ENCODE data around the gene VEGFD.

Gene VEGFD, protein sequence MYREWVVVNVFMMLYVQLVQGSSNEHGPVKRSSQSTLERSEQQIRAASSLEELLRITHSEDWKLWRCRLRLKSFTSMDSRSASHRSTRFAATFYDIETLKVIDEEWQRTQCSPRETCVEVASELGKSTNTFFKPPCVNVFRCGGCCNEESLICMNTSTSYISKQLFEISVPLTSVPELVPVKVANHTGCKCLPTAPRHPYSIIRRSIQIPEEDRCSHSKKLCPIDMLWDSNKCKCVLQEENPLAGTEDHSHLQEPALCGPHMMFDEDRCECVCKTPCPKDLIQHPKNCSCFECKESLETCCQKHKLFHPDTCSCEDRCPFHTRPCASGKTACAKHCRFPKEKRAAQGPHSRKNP

DNA sequence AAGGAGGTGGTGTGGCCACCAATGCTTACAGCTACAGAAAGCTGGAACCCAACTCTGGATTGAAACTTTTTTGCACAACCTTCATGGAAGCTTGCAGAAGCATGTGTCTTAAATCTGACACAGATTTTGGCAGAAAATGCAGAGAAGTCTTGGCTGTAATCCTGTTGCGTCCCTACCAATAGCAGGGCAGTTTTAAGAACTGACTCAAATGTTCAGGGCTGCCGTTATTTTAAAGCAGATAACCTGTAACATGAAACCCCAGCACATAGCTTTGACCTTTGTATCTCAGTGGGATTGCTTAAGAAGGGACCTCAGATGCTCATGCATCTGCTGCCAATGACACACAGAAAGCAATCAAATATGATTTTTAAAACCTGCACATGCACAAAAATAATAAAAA, at the start of gene VEGFD:
TSS of gene VEGFD (minus strand) at position 110 of the 400 bp plus-strand sequence. CDS start 467 bp downstream, outside the sequence.
- DNase-seq (ENCODE audit: low read depth in 2 of 2) = no peak

DNA sequence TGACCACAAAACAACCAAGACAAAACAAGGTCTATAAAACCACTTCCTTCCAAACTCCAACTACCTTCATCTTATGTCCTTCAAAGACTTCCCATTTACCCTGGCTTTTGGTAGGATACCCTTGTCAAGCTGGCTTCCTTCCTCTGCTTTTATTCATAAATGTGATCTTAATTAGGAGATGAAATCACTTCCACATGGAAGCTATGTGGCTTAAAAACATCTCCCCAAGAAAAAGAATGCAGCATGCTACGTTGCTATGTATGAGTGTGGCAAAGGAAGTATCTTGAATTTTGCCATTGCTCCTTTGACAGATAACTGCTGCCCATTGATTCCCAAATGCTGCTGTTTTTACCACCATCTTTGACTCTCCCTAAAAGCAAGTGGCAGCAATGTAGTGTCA, 46.4 kb upstream of the VEGFD start:
- DNase-seq (ENCODE audit: low read depth in 2 of 2) = no peak

DNA sequence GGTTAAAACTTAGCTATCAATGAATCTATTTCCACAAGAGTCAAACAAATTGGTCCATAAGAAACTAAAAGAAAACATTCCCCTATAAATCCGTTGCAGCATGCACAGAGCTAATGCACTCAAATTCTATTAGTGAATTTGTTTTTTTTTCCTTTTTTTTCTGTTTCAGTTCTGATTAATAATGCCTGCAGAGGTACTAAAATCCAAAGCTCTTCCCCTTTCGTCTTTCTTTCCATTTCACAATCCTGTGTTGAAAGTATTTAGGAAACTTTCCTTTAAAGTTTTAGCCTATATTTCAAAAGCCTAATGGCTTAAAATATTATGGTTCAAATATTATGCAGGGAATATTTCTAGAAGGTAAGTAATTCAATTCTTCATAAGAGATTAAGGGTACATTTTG, 45.9 kb upstream of the VEGFD start:
- DNase-seq (ENCODE audit: low read depth in 2 of 2) = no peak

DNA sequence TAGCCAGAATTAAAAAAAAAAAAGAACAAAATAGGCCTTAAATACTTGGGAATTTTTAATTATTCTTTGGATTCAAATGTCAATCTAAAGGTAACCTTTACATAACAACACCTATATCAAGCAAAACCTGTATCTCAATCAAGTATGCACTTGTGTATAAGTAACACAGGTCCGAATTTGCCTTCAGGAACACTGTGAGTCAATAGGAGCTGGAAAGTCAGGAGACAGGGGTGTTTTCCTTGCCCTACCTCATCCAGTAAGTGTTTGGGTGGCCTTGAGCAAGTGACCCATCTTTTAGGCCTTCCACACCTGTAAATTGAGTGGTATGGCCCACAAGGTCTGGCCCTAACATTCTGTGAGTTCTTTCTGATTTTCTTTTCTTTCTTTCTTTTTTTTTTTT, 40.8 kb upstream of the VEGFD start:
- DNase-seq (ENCODE audit: low read depth in 2 of 2) = no peak

DNA sequence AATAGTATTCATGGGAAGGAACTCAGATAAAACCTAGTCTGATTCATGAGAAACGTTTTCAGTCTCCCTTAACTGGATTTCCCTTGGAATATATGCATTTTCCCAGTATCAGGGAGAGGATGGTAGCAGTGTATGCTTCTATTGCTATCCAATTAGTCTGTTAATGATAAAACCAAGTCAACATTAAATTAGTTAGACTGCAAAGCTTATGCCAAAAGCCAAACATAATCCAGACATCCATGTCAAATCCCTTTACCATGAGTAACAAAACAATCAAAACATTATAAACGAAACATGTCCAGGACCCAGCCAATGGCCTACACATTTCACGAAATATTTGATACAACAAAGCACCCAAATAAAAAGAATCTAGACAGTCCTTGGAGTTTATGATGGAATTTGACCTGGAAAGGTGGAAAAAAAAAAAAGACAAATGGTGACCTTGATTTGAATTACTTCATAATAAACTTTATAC, 34.5 kb upstream of the VEGFD start:
- no peak for DNase-seq (ENCODE audit: low read depth in 2 of 2)

DNA sequence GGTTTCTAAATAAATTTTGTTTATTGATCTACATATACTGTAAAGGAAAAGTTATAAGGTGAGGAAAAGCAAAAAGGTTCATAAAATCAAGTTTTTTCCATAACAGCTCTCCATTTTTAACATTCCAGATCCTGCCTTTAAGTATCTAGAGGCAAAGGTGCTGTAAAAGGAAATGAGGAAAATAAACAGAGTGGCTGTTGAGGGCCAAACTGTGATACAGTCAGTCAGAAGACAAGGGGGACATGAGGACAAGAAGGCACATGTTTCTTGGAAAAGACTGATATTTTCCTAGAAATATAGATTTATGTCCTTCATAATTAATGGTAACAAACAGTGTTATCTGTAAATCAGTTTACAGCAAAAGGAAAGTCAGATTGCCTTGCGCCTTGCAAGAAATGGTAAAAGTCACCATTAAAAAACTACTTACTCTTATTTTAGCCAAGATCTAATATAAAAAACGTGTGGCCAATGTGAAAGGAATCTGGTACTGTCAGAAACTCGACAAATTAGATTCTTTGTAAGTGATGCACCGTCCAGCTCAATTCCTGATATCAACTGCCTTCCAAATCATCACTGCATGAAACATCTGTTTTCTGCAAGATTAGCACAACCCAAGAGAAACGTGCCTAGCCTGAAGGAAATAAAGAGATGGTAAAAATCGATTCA, 34.0 kb upstream of the VEGFD start:
- DNase-seq (ENCODE audit: low read depth in 2 of 2) = no peak

DNA sequence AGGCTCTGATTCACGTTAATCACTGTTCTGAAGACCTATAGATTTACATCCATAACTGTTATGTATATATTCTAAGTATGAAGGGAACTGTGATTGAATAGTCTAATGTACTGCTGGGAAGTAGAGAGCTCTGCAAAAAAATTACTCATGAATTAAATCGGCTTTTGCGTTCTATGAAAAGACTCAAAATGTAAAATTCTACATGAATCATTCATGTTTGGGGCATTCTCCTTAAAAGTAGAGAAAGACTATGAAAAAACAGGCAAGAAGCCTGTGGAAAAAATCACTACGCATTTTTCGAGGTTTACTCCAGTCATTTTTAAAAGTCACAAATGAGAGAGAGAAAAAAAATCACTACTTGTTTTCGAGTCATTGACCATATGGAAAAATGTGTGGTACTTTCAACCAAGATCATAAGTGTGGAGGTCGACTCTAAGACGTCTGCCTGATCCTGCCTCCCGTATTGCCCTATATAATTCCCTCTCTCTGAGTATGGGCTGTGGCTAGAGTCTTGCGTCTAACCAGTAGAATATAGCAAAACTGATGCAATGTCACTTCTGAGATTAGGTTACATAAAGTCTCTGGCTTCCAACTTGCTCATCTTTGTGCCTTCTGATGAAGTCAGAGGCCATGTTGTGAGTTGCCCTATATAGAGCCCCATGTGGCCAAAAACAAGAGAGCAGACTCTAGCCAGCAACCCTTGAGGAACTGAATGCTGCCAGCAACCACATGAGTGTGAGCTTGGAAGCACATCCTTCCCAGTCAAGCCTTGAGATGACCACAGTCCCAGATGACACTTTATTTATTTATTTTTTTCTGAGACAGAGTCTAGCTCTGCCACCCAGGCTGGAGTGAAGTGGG, 32.1 kb upstream of the VEGFD start:
- no peak for DNase-seq (ENCODE audit: low read depth in 2 of 2)

DNA sequence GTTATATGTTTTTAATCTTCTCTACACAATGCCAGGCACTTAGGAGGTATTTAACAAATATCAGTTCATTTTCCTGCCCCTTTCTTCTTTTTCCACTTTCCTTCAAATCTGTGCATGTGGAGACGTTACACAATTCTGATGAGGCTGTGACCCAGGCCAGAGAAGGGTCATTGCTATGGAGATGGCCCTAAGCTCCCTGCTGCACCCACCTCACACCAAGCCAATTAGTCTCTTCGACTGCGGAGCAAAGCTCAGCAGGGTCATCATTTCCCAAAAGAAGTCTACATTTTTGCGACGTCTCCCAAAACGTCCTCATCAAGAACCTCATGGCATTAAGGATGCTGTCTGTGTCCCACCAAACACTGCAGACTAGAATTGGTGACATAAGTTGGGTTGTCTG, 28.9 kb upstream of the VEGFD start:
- no peak for DNase-seq (ENCODE audit: low read depth in 2 of 2)

DNA sequence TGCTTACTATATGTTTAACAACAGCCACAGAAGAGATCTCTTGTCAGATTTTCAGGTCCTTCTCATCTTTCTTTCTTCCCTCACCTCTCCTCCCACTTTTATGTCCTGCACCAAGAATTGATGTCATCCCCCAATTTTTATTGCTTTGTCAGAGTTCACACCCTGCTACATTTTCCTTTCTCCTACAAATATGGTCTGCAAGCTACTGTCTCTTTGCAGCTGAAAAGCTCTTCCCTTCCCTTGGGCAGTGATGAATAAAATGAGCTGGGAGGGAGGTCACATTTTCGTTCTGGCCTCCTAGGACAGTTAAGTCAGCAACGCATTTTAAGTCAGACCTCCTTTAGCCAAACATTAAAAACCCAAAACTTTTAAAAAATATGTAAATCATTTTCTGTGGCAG, 26.7 kb upstream of the VEGFD start:
- no peak for DNase-seq (ENCODE audit: low read depth in 2 of 2)

DNA sequence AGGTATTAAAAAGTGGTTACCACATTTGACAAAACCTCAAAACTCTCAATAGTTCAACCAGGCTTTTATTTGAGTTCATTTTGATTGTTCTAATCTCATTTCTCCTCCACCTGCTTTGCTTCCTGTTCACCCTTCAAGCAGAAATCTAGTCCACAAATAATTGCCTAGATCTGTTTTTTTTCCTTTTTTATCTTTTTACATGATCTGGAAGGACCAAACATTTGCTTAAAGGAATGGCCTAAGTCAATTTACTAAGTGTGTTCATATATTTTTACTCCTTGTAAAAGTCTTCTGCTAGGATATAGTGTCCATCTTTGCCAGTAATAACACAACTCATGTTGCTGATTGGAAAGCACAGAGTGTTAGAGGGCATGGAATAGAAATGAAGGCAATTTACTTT, 26.2 kb upstream of the VEGFD start:
- DNase-seq (ENCODE audit: low read depth in 2 of 2) = no peak

DNA sequence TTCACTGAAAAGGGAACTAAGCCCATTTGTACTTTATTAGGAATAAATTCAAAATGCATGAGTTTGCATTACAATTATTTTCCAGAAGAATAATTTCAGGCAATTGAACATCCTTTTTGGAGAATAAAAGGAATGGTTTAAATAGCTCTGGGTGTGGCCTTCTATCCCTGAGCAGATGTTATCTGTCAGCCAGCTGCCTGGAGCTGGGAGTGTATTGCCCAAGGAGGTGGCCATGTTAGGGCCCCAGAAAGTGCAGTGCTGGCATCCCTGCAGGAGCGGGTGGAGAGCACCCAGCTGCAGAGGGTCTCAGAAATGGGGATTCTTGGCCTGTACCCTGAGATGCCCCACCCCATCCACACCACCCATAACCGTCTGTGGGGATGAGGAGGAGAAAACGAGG, 21.6 kb upstream of the VEGFD start:
- no peak for DNase-seq (ENCODE audit: low read depth in 2 of 2)

DNA sequence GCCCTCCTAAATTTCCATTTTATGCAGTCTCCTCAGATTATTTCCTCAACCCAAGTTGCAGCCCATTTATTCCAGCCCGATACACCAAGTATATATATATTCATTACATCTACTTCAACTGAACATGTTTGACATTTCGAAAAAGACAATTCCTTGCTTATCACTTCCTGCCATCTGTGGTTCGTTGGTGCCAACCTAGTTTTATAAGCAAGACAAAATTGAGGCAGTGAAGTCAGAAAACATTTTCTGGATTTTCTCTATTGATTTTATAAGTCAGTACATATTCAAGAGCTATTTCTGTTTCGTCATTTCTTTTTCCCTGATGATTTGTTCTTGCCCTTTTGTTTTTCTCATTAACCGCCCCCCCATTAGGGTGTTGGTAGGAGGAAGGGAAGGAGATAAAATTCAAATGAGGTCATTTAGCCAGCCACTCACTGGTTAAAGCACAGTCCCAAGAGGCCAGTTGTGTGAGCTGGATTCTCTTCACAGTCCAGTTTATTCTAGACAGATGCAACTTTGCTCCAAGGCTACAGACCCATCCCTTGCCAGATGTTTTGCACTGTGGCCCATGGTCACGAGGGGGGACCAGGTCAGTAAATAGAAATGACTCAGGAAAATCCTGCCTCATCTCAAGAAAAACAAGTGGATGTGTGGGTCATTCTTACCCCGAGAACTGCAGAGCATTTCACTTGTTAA, 20.3 kb upstream of the VEGFD start:
- DNase-seq (ENCODE audit: low read depth in 2 of 2) = no peak

DNA sequence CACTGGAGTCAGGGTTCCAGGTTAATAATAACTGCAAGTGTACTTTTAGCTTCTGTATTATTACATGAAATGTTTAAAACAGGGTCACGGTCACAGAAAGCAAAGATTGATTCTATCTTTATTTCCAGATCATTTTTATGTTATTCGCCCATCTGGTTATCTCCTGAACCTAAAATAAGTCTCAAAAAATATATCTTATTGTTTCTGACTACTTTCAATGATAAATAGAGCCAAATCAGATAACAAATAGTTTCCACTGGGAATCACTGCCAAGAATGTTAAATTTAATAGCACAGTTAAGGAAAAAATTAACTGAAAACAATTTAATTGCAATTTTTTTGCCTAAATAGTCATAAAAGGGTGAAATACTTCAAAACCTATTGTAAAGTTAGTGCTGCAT, 17.2 kb upstream of the VEGFD start:
- DNase-seq (ENCODE audit: low read depth in 2 of 2) = no peak

DNA sequence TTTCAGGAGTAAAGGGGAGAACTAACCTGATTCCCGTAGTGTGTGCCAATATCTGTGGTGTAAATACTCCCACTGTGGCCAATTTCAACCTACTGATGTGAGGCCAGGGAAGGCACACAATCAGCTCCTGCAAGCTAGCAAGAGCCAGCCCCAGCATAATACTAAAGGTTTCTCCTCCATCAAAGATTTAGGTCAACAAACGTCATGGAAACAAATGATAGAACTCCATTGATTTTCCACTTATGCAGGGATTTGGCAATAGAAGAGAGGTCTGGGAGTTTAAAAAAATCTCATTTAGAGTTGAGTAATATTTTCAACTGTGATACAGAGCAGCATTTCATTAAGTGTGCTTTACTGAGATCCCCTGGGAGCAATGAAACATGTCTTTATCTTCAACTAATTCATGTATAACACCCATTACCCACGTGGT, 15.8 kb upstream of the VEGFD start:
- no peak for DNase-seq (ENCODE audit: low read depth in 2 of 2)

DNA sequence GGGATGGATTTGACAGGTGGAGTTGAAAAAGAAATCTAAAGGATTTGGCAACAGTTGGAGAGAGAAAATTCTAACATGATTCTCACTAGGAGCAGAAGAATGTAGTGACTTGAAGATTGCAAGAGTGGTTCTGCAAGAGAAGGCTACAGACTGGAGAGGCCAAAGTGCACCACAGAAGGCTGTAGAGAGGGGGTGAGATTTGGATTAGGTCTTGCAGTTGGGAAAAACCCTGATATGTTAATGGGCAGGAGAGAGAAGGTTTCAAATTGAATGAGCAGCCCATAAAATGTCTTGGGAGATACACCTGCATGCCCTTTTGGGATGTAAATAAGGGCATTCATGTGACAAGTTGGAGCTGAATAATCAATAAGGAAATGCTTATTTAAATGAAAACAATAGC, 14.7 kb upstream of the VEGFD start:
- no peak for DNase-seq (ENCODE audit: low read depth in 2 of 2)

DNA sequence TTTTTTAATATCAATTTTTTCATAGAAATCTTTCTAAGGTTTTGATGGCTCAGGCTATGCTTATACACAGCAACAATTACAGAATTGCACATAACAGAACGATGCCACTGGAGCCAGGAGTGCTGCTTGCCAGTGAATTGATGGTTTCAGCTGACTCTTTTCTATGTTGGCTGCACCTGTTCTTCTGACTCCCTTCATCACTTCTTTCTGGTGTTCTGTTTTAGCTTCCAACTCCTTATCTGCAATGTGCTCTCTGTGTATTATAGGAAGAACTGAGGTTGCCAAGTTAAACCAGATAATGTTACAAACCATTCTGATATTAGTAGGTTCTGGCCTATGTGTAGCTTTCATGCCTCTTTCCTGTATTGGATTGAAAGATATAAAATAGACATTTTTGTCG, 11.6 kb upstream of the VEGFD start:
- DNase-seq (ENCODE audit: low read depth in 2 of 2) = no peak

DNA sequence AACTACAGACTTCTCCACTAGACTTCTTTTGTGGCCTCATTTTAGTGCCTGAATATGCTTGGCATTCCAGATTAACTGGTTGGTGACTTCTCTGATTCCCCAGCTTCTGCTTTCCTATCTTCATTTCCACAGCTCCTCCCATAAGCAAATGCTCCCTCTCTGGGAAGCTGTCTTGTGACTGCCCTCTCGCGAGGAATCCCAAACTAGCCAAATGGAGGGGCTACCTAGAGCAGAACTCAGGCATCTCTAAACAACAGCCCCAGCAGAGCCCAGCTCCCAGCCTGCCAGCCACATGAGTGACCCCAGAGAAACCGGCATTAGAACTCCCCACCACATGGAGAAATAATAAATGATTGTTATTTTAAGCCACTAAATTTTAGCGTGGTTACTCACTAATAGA, 7.6 kb upstream of the VEGFD start:
- no peak for DNase-seq (ENCODE audit: low read depth in 2 of 2)

DNA sequence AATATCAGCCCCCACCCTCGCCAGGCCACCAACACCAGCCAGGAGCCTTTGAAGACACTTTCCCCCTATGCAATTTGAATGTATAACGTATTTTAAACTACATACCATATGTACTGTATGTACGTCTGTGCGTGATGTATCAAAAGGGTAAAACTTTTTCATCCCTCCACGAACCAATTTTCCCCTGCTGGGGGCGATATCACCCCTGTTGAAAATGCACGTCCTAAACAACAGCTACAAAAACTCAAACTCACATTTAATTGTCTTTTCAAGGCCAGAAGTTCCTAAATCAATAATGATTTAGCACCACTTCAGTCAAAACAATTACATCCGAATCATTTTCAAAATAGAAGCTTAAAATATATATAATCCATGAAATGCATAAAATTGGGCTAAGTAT, 1.4 kb downstream of the VEGFD start:
- no peak for DNase-seq (ENCODE audit: low read depth in 2 of 2)

DNA sequence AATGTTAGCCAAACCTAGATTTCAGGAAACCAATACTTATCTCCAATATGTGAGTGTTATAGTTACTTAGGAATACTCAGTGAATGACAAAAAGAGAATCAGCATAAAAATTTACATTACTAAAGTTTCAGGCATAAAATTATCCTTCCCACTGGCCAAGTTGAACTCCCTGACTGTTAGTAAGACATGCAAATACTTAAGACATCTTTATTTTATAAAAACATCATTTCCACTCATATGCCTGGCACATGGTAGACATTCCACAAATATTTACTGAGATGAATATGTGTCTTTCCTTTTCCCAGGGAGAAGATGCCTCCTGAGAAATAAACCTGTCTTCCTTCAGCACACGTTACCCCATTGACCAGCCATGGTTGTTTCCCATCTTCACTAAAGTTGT, 7.3 kb downstream of the VEGFD start:
- DNase-seq (ENCODE audit: low read depth in 2 of 2) = no peak

DNA sequence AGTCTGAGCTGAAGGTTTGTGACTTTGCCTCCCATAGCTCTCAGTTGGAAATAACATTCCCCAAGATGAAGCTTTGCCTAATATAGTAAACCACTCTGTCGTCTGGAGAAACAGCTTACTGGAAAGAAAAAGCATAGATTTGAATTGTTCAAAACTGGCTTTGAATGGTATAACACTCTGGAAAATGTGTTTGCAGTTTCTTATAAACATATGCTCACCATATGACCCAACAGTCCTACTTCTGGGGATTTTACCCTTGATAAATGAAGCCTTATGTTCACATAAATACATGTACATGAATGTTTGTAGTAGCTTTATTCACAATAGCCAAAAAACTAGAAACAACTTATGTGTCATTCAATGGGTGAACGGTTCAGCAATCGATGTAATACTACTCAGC, 10.2 kb downstream of the VEGFD start:
- DNase-seq (ENCODE audit: low read depth in 2 of 2) = no peak

DNA sequence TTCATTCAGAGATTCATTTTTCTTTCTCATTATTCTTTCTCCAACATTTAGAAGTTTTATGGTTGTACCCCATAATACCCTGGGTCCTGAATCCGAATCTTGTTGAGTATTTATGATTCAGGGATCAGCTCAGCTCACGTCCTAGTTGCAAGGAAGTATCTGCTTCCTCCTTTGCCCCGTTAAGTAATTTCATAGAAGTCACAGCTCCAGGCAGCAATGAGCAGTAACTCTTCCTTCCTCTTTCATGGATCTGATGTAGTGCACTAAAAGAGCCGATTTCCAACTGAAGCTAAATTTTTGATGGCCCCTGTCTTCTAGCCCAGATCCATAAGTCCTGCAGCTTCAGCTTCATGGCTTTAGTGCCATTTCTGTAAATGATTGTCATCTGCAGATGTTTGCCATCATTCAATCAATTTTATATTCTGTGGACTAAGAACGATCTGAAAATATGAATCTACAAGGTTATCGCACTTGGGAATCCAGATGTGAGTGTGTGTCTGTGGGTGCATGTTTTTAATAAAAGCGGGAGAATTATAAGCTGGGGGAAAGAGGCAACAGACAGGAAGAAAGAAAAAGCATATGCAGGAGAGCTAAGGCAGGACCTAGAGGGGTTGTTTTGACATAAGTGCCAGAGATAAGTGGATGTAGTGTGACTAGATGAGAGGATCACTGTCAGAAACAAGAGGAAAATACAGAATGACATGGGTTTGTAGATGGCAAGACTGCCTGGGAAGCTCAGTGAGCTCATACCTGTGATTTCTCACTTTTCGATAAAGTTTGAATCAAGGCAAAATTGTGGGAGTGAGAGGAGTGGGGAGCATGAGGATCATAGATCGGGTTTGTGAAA, 17.5 kb downstream of the VEGFD start:
- no peak for DNase-seq (ENCODE audit: low read depth in 2 of 2)

Data from stimulated activated CD4-positive, alpha-beta T cell treated with anti-CD3 and anti-CD28 coated beads, Interleukin-12 subunit alpha, Interleukin-12 subunit beta, amount 100 ng/mL, for 24 hours (primary cell).